Endothelial cell of umbilical vein (primary cell): Measurements from ENCODE around the gene ATG10.

Experiments used
- CTCF ChIP-seq, 2 donors: IDR thresholded peaks; 1 replicate in 1 of 2; 2 replicates in 1 of 2; pipeline ENCODE4 v1.5.1; 2011; ENCODE audit warnings: low read length in 2 of 2, mild to moderate bottlenecking in 2 of 2, moderate library complexity in 2 of 2, control low read depth in 1 of 2, inconsistent platforms in 1 of 2, low read depth in 1 of 2; ENCODE audit not compliant: insufficient read depth in 1 of 2; ENCODE audit errors: extremely low read depth in 1 of 2
- EZH2 ChIP-seq: IDR thresholded peaks from 2 replicates; pipeline ENCODE4 v1.6.1; 2012; ENCODE audit warnings: borderline replicate concordance, low read depth, mild to moderate bottlenecking, moderate library complexity, low read length, inconsistent platforms; ENCODE audit not compliant: severe bottlenecking
- FOS ChIP-seq: IDR thresholded peaks from 2 replicates; pipeline ENCODE4 v1.6.1; 2011; ENCODE audit warnings: mild to moderate bottlenecking, low read length, moderate library complexity, borderline replicate concordance; ENCODE audit not compliant: insufficient read depth
- MAX ChIP-seq: IDR thresholded peaks from 2 replicates; pipeline ENCODE4 v1.6.1; 2011; ENCODE audit not compliant: insufficient read depth, insufficient read length
- POLR2A ChIP-seq: IDR thresholded peaks from 2 replicates; pipeline ENCODE4 v1.6.1; 2012; ENCODE audit warnings: low read depth, mild to moderate bottlenecking, control low read depth, low read length
- POLR2AphosphoS5 ChIP-seq: IDR thresholded peaks from 2 replicates; pipeline ENCODE4 v1.6.1; 2012; ENCODE audit warnings: low read depth, mild to moderate bottlenecking, control low read depth, low read length, moderate library complexity; ENCODE audit not compliant: insufficient read depth

- TF ChIP-seq EZH2 (no peak), CTCF (IDR thresholded peaks at IDR 0.05; ENCODE audit: extremely low read depth in 1 of 2, insufficient read depth in 1 of 2, low read depth in 1 of 2, low read length in 2 of 2) (no peak), FOS (no peak), POLR2A (no peak), MAX (no peak), POLR2AphosphoS5 (no peak)
Observed at GRCh38 chr5:81980160-81980559, 8.3 kb downstream of the ATG10 start.
